Fibroblast of lung (primary cell): ENCODE data around the gene TXNDC12.

Experiments used
- EZH2 ChIP-seq: IDR thresholded peaks from 2 replicates; pipeline ENCODE4 v1.5.1; 2012; ENCODE audit warnings: low read length, control low read depth, mild to moderate bottlenecking; ENCODE audit errors: missing control alignments
- TF ChIP-seq, protein P1 (sequence below), 2 donors: IDR thresholded peaks in 1 of 2; conservative IDR thresholded peaks in 1 of 2; 1 replicate in 1 of 2; 2 replicates in 1 of 2; pipeline ENCODE4 v1.5.1; 2011 to 2012; ENCODE audit warnings: low read length in 2 of 2, control low read depth in 1 of 2, inconsistent platforms in 1 of 2, low read depth in 1 of 2, mild to moderate bottlenecking in 1 of 2

DNA sequence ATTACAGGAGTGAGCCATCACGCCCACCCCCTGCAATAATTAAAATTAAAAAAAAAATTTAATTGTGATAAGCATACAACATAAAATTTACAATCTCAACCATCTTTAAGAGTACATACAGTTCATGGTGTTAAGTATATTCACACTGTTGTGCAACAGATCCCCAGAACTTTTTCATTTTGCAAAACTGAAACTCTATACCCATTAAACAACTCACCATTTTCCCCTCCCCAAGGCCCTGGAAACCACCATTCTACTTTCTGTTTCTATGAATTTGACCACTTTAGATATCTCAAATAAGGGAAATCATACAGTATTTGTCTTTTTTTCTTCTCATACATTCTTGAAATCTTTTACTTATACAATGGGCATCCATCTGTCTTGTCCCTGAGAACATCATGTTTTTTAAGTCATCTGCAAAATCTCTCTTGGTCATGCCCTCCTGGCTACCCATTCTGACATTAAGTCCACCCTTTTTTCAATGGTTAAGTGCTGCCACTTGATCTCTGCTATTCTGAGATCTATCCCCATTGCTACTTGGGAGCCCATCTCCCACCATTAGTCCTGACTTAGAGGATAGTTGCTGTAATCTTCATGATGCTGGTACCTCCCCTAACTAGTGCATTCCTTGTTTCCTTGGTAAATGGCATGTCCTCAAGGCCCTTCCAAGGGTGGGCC lies 47.5 kb upstream of the TXNDC12 start:
- TF ChIP-seq, protein P1, sequence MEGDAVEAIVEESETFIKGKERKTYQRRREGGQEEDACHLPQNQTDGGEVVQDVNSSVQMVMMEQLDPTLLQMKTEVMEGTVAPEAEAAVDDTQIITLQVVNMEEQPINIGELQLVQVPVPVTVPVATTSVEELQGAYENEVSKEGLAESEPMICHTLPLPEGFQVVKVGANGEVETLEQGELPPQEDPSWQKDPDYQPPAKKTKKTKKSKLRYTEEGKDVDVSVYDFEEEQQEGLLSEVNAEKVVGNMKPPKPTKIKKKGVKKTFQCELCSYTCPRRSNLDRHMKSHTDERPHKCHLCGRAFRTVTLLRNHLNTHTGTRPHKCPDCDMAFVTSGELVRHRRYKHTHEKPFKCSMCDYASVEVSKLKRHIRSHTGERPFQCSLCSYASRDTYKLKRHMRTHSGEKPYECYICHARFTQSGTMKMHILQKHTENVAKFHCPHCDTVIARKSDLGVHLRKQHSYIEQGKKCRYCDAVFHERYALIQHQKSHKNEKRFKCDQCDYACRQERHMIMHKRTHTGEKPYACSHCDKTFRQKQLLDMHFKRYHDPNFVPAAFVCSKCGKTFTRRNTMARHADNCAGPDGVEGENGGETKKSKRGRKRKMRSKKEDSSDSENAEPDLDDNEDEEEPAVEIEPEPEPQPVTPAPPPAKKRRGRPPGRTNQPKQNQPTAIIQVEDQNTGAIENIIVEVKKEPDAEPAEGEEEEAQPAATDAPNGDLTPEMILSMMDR (conservative IDR thresholded peaks at IDR 0.05 in 1 of 2, IDR thresholded peaks at IDR 0.05 in 1 of 2; ENCODE audit: low read depth in 1 of 2, low read length in 2 of 2), result no peak
- TF ChIP-seq EZH2, result no peak
